Endothelial cell of umbilical vein (primary cell): Measurements from ENCODE around the gene TEN1. TPM values are rescaled to one million over a fixed set of nuclear protein-coding genes. Genes with fewer than 3 reads are reported as not detected.

ENCODE experiments used
- BruUV-seq: library from RNA; stranded (reverse); fragments of 400-500 nt; replicated peaks from 2 replicates; lab custom pipeline; 2021; lab: Mats Ljungman, UMichigan
- CTCF ChIA-PET: fragments of 300-600, 350-600 bp; sonication (Branson Sonifier 250); formaldehyde crosslinking; loops from one replicate; lab custom pipeline; 2021; ENCODE audit warnings: antibody characterized with exemption, inconsistent platforms; lab: Charles Lee
- POLR2A ChIA-PET: fragments of 300-600, 350-600 bp; sonication (Branson Sonifier 250); formaldehyde crosslinking; loops from one replicate; lab custom pipeline; 2021; ENCODE audit warnings: antibody characterized with exemption, inconsistent platforms; lab: Charles Lee
- DNase-seq: peaks from one replicate; pipeline ENCODE4 v3.0.0-alpha.2; 2011; ENCODE audit warnings: low read depth, low spot score
- FAIRE-seq: peaks from 2 replicates; lab custom pipeline; 2011; peaks lifted over from hg19 to GRCh38; lab: Jason Lieb, UNC
- H2AFZ ChIP-seq: 2 replicates; pipeline ENCODE4 v1.6.0; 2012; ENCODE audit warnings: low read depth, low read length, control low read depth, inconsistent platforms
- H3K27ac ChIP-seq: 2 replicates; pipeline ENCODE4 v1.5.1; 2011; ENCODE audit warnings: low read depth, mild to moderate bottlenecking, control low read depth, low read length, moderate library complexity; ENCODE audit not compliant: insufficient read depth
- H3K27me3 ChIP-seq, 2 experiments: 2 replicates each; pipeline versions ENCODE4 v1.6.0 to v1.6.1; 2011; ENCODE audit warnings: low read length in 2 of 2, mixed read lengths in 1 of 2; ENCODE audit not compliant: control insufficient read depth in 2 of 2, insufficient read depth in 2 of 2
- H3K36me3 ChIP-seq, 2 experiments: 2 replicates in 1 of 2; 3 replicates in 1 of 2; pipeline ENCODE4 v1.5.1; 2011; ENCODE audit warnings: low read length in 2 of 2, mild to moderate bottlenecking in 1 of 2, moderate library complexity in 1 of 2; ENCODE audit not compliant: control insufficient read depth in 2 of 2, insufficient read depth in 2 of 2; ENCODE audit errors: extremely low read depth in 1 of 2
- H3K4me1 ChIP-seq: 3 replicates; pipeline ENCODE4 v1.5.1; 2011; ENCODE audit warnings: mild to moderate bottlenecking, low read length; ENCODE audit not compliant: control insufficient read depth, insufficient read depth; ENCODE audit errors: extremely low read depth
- H3K4me2 ChIP-seq: 2 replicates; pipeline ENCODE4 v1.6.1; 2011; ENCODE audit warnings: low read length, control low read depth, mixed read lengths; ENCODE audit not compliant: insufficient read depth
- H3K4me3 ChIP-seq, 3 experiments: fragments of 200-600 bp in 1 of 3; sonication (generic), shearing (Covaris generic) in 1 of 3; replicated peaks in 1 of 3; 2 replicates each; pipeline ENCODE4 v1.5.1; 2011 to 2016; ENCODE audit warnings: control low read depth in 3 of 3, low read length in 3 of 3, mild to moderate bottlenecking in 2 of 3, inconsistent platforms in 1 of 3, low read depth in 1 of 3, moderate library complexity in 1 of 3; ENCODE audit not compliant: insufficient read depth in 1 of 3
- H3K79me2 ChIP-seq: 2 replicates; pipeline ENCODE4 v1.6.0; 2012; ENCODE audit warnings: low read length, inconsistent platforms; ENCODE audit not compliant: control insufficient read depth, insufficient read depth
- H3K9ac ChIP-seq: replicated peaks from 2 replicates; pipeline ENCODE3; 2011; ENCODE audit warnings: low read length, control low read depth; ENCODE audit not compliant: insufficient read depth; ENCODE audit errors: extremely low read depth
- H3K9me1 ChIP-seq: replicated peaks from 3 replicates; pipeline ENCODE4 v1.6.0; 2011; ENCODE audit warnings: mild to moderate bottlenecking, low read length; ENCODE audit not compliant: control insufficient read depth, insufficient read depth; ENCODE audit errors: extremely low read depth
- H3K9me3 ChIP-seq: replicated peaks from 2 replicates; pipeline ENCODE4 v1.5.1; 2012; ENCODE audit warnings: low read length, inconsistent platforms; ENCODE audit not compliant: control insufficient read depth, insufficient read depth
- H4K20me1 ChIP-seq: replicated peaks from 2 replicates; pipeline ENCODE3; 2011; ENCODE audit warnings: mild to moderate bottlenecking, low read length; ENCODE audit not compliant: control insufficient read depth, insufficient read depth; ENCODE audit errors: extremely low read depth
- CTCF ChIP-seq, 2 donors: IDR thresholded peaks; 1 replicate in 1 of 2; 2 replicates in 1 of 2; pipeline ENCODE4 v1.5.1; 2011; ENCODE audit warnings: low read length in 2 of 2, mild to moderate bottlenecking in 2 of 2, moderate library complexity in 2 of 2, control low read depth in 1 of 2, inconsistent platforms in 1 of 2, low read depth in 1 of 2; ENCODE audit not compliant: insufficient read depth in 1 of 2; ENCODE audit errors: extremely low read depth in 1 of 2
- GATA2 ChIP-seq: IDR thresholded peaks from 2 replicates; pipeline ENCODE4 v1.7.0; 2011; ENCODE audit warnings: low read depth, mild to moderate bottlenecking, moderate library complexity, mixed read lengths, low read length; ENCODE audit not compliant: insufficient read length, insufficient read depth
- MAX ChIP-seq: IDR thresholded peaks from 2 replicates; pipeline ENCODE4 v1.6.1; 2011; ENCODE audit not compliant: insufficient read depth, insufficient read length
- MYC ChIP-seq: IDR thresholded peaks from one replicate; pipeline ENCODE4 v1.6.1; 2011; ENCODE audit warnings: mild to moderate bottlenecking, low read depth, low read length
- POLR2A ChIP-seq: IDR thresholded peaks from 2 replicates; pipeline ENCODE4 v1.6.1; 2012; ENCODE audit warnings: low read depth, mild to moderate bottlenecking, control low read depth, low read length
- POLR2AphosphoS5 ChIP-seq: IDR thresholded peaks from 2 replicates; pipeline ENCODE4 v1.6.1; 2012; ENCODE audit warnings: low read depth, mild to moderate bottlenecking, control low read depth, low read length, moderate library complexity; ENCODE audit not compliant: insufficient read depth
- dilution Hi-C: fragments of 300-500 bp; cut with MboI; formaldehyde crosslinking; loops from one replicate; pipeline ENCODE4 v1.15.0; 2019; ENCODE audit warnings: low sequenced_read_pairs; ENCODE audit not compliant: extremely low pct_ligation_motif_present
- intact Hi-C: fragments of 100-400 bp; cut with micrococcal nuclease; formaldehyde crosslinking; loops from one replicate; pipeline ENCODE4 v1.10.0; 2022
- polyA plus RNA-seq, 4 experiments: library from polyadenylated mRNA; depleted of rRNA in 3 of 4; stranded (reverse) in 3 of 4; unstranded in 1 of 4; fragments of >200 nt; gene quantifications; 2 replicates each; pipeline versions ENCODE4 v1.2.1 to v1.2.3, GENCODE V29; 2011 to 2012; ENCODE audit warnings: missing spikeins in 1 of 4
- total RNA-seq: library from RNA; stranded (reverse); gene quantifications from 2 replicates; pipeline ENCODE4 v1.2.3, GENCODE V29; 2021

The TEN1 gene
- total and polyA plus RNA-seq, 2 donors (not counting 3 experiments of a cell fraction or from before 2014, with no cell fraction given) = 18.8 to 29.0 TPM

DNA sequence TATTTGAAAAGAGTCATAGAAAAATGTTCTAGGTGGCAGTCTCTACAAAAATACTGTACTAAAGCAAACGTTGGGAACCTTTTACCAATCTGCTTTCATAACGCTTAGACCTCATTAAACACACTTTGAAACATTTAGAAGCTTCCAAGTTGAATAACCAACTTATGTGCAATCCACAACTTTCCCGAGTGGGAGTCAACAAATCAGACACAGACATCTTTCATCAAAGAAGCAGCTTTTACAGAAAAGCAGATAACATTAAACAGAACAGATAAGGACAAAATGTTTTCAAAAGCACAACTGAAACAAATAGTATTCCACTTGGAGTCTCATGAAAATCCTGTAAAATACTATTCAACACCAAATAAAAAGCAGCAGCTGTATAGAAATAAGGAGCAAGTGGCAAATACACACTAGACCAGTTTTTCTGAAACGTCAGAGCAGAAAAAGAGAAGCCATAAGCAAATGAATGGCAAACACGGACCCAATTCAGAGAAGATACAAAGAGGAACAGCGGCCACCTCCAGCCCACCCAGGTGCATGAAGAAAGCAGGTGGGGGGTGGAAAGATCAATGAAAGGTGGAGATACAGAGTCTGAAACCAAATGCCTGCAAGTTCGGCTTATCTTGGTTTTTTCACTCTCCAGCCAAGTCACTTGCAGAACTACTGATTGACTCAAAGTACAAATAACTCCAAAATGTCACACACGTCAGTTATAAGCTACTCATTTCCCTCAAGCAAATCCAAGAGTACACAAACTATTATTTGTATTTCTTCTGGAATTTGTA, 19.8 kb upstream of the TEN1 start:
- H2AFZ ChIP-seq = no peak overlapping the region
- DNase-seq = no peak
- H3K4me1 ChIP-seq = no peaks in the 10 kb centered on the region
- BruUV-seq = no TSS peak
- H3K9me3 ChIP-seq = no peaks in the 10 kb centered on the region
- no peak overlapping the region for H3K27ac ChIP-seq
- no peaks in the 10 kb centered on the region for H4K20me1 ChIP-seq
- no peaks in the 10 kb centered on the region for H3K9me1 ChIP-seq
- no peak for TF ChIP-seq POLR2A
- no peak for TF ChIP-seq MYC
- no peak for TF ChIP-seq CTCF (IDR thresholded peaks at IDR 0.05; ENCODE audit: extremely low read depth in 1 of 2, insufficient read depth in 1 of 2, low read depth in 1 of 2, low read length in 2 of 2)
- TF ChIP-seq MAX = no peak
- no peak for TF ChIP-seq POLR2AphosphoS5
- no peak for TF ChIP-seq GATA2
- no peak overlapping the region for H3K4me2 ChIP-seq
- peaks cover 10% of the 10 kb centered on the region for H3K79me2 ChIP-seq
- no peak for FAIRE-seq
- H3K9ac ChIP-seq = no peak overlapping the region
- H3K4me3 ChIP-seq = no peak overlapping the region
- peaks cover 5 to 12% of the 10 kb centered on the region in 2 experiments for H3K36me3 ChIP-seq
- H3K27me3 ChIP-seq = no peaks in the 10 kb centered on the region
- dilution Hi-C loops = no loop called here
- ChIA-PET CTCF (interaction anchor here (1.1 kb wide), 1 partner anchor 54 kb away, joined by 3 read pairs; no protein-coding TSS in a partner anchor), POLR2A (interaction anchor here (0.5 kb wide), 1 partner anchor 394 kb away, joined by 3 read pairs; the partner anchor contains the start of gene PRPSAP1)
- intact Hi-C loops = no loop called here
